ENCODE measurements around the gene DENND1B. TPM values are rescaled to one million over a fixed set of nuclear protein-coding genes. Genes with fewer than 3 reads are reported as not detected.

Gene DENND1B
- total RNA-seq, 2 donors from 2014 or later = 6.9 to 26.2 TPM

- no peak overlapping the region for H3K27ac ChIP-seq
- WGBS, 2 donors = 4 to 100% methylated on average over 1 of the region's 1 CpG
- no peaks in the 10 kb centered on the region for H3K9me3 ChIP-seq
- H3K27me3 ChIP-seq = no peaks in the 10 kb centered on the region
- DNase-seq (no peak), ATAC-seq (no peak)
- peaks cover 41% of the 10 kb centered on the region for H3K4me1 ChIP-seq
- TF ChIP-seq CTCF (IDR thresholded peaks at IDR 0.05) = no peak
- intact Hi-C loops (cut with DNase I) = no loop called here
- no peaks in the 10 kb centered on the region for H3K36me3 ChIP-seq (replicated peaks in 1 of 2; ENCODE audit: insufficient read depth in 1 of 2, low read depth in 2 of 2)
- no peak overlapping the region for H3K4me3 ChIP-seq
Measured at GRCh38 chr1:197738927-197739326, 36.4 kb downstream of the DENND1B start.

- 10 to 22% methylated on average over 1 of the region's 1 CpG for WGBS, 2 donors
- H3K27ac ChIP-seq = no peak overlapping the region
- no peak for DNase-seq
- no peaks in the 10 kb centered on the region for H3K36me3 ChIP-seq (replicated peaks in 1 of 2; ENCODE audit: insufficient read depth in 1 of 2, low read depth in 2 of 2)
- TF ChIP-seq CTCF (IDR thresholded peaks at IDR 0.05) (no peak), POLR2A (IDR thresholded peaks at IDR 0.05) (no peak)
- H3K9me3 ChIP-seq = no peaks in the 10 kb centered on the region
- H3K4me3 ChIP-seq = no peak overlapping the region
- no peaks in the 10 kb centered on the region for H3K27me3 ChIP-seq
- no peak for ATAC-seq
- intact Hi-C loops (cut with DNase I) = no loop called here
- peaks cover 40% of the 10 kb centered on the region for H3K4me1 ChIP-seq
Measured at GRCh38 chr1:197737916-197738315, 37.4 kb downstream of the DENND1B start.

- no peak for DNase-seq
- H3K27me3 ChIP-seq = no peaks in the 10 kb centered on the region
- H3K36me3 ChIP-seq (replicated peaks in 1 of 2; ENCODE audit: insufficient read depth in 1 of 2, low read depth in 2 of 2) = no peaks in the 10 kb centered on the region
- intact Hi-C loops (cut with DNase I) = no loop called here
- 59 to 81% methylated on average over 1 of the region's 1 CpG for WGBS, 2 donors
- TF ChIP-seq CTCF (IDR thresholded peaks at IDR 0.05) (no peak), POLR2A (IDR thresholded peaks at IDR 0.05) (no peak)
- H3K27ac ChIP-seq = no peak overlapping the region
- peaks cover 35% of the 10 kb centered on the region for H3K4me1 ChIP-seq
- no peak overlapping the region for H3K4me3 ChIP-seq
- no peaks in the 10 kb centered on the region for H3K9me3 ChIP-seq
- no peak for ATAC-seq
Measured at GRCh38 chr1:197736685-197737084, 38.6 kb downstream of the DENND1B start.

GRCh38 chr1:197735461-197735860, 39.8 kb downstream of the DENND1B start:
- H3K36me3 ChIP-seq (replicated peaks in 1 of 2; ENCODE audit: insufficient read depth in 1 of 2, low read depth in 2 of 2) = no peaks in the 10 kb centered on the region
- no peaks in the 10 kb centered on the region for H3K9me3 ChIP-seq
- peaks cover 28% of the 10 kb centered on the region for H3K4me1 ChIP-seq
- DNase-seq (no peak), ATAC-seq (no peak)
- no peak overlapping the region for H3K4me3 ChIP-seq
- no peaks in the 10 kb centered on the region for H3K27me3 ChIP-seq
- no peak overlapping the region for H3K27ac ChIP-seq
- 96 to 97% methylated on average over 16 of the region's 16 CpGs for WGBS, 2 donors
- no peak for TF ChIP-seq CTCF (IDR thresholded peaks at IDR 0.05)
- no peak for TF ChIP-seq POLR2A (IDR thresholded peaks at IDR 0.05)
- intact Hi-C loops (cut with DNase I) = no loop called here

- Histone ChIP-seq H3K4me3 (no peak overlapping the region), H3K4me1 (peaks cover 11% of the 10 kb centered on the region), H3K27ac (no peak overlapping the region), H3K27me3 (no peaks in the 10 kb centered on the region), H3K9me3 (no peaks in the 10 kb centered on the region), H3K36me3 (replicated peaks in 1 of 2; ENCODE audit: insufficient read depth in 1 of 2, low read depth in 2 of 2) (no peaks in the 10 kb centered on the region)
- intact Hi-C loops (cut with DNase I) = no loop called here
- WGBS, 2 donors = 80 to 84% methylated on average over 5 of the region's 5 CpGs
- DNase-seq (no peak), ATAC-seq (no peak)
- TF ChIP-seq CTCF (IDR thresholded peaks at IDR 0.05) (no peak), POLR2A (IDR thresholded peaks at IDR 0.05) (no peak)
Measured at GRCh38 chr1:197733324-197733723, 42.0 kb downstream of the DENND1B start.
